Right kidney (tissue), 9 donors: ENCODE data around the gene NOL4.
"Not testable (repeated sequence)": the region's sequence is repeated elsewhere in the genome, so short reads cannot be mapped to it uniquely, and the experiment has no call there.

Experiments
- DNase-seq: peaks from one replicate; pipeline ENCODE4 v3.0.0-alpha.2; 2016
- long read RNA-seq, 8 donors: transcript quantifications; one replicate each; lab custom pipeline, GENCODE V29; 2026

The NOL4 gene
- long read RNA-seq, donor 1 = 0 reads
- long read RNA-seq, donor 2 = 0 reads
- long read RNA-seq, donor 3 = 0 reads
- long read RNA-seq, donor 4 = 0 reads
- long read RNA-seq, donor 5 = 0 reads
- long read RNA-seq, donor 6 = 0 reads
- long read RNA-seq, donor 7 = 0 reads
- long read RNA-seq, donor 8 = 0 reads

GRCh38 chr18:34224423-34225217, at the start of gene NOL4:
NOL4 (minus strand) TSS chr18:34224913; CDS start chr18:34223253, 1,660 bp downstream.
- peak; percentile 79 for DNase-seq

GRCh38 chr18:34266029-34266428, 41.3 kb upstream of the NOL4 start:
- DNase-seq = not testable (repeated sequence)

- DNase-seq = no peak
Observed at GRCh38 chr18:34261865-34262780, 37.4 kb upstream of the NOL4 start.

GRCh38 chr18:34258176-34258575, 33.5 kb upstream of the NOL4 start:
- no peak for DNase-seq

- no peak for DNase-seq
Observed at GRCh38 chr18:34251919-34252318, 27.2 kb upstream of the NOL4 start.

GRCh38 chr18:34248727-34249126, 24.0 kb upstream of the NOL4 start:
- no peak for DNase-seq

- DNase-seq = no peak
Observed at GRCh38 chr18:34242739-34243138, 18.0 kb upstream of the NOL4 start.

- not testable (repeated sequence) for DNase-seq
Observed at GRCh38 chr18:34233781-34234388, 9.2 kb upstream of the NOL4 start.

GRCh38 chr18:34225218-34225553, 473 bp upstream of the NOL4 start:
- DNase-seq = no peak

- DNase-seq = no peak
Observed at GRCh38 chr18:34223893-34224422, 755 bp downstream of the NOL4 start.

GRCh38 chr18:34223164-34223892, 1.4 kb downstream of the NOL4 start:
- no peak for DNase-seq

- peak; percentile 75 for DNase-seq
Observed at GRCh38 chr18:34222307-34223163, 2.2 kb downstream of the NOL4 start.

GRCh38 chr18:34221971-34222306, 2.8 kb downstream of the NOL4 start:
- DNase-seq = peak; percentile 55

GRCh38 chr18:34220081-34220815, 4.5 kb downstream of the NOL4 start:
- DNase-seq = no peak

- DNase-seq = no peak
Observed at GRCh38 chr18:34219651-34220050, 5.1 kb downstream of the NOL4 start.

GRCh38 chr18:34212511-34212910, 12.2 kb downstream of the NOL4 start:
- no peak for DNase-seq

- DNase-seq = no peak
Observed at GRCh38 chr18:34207344-34207851, 17.3 kb downstream of the NOL4 start.

GRCh38 chr18:34203866-34204265, 20.8 kb downstream of the NOL4 start:
- DNase-seq = no peak

GRCh38 chr18:34196256-34196655, 28.5 kb downstream of the NOL4 start:
- DNase-seq = no peak

- DNase-seq = no peak
Observed at GRCh38 chr18:34194239-34194638, 30.5 kb downstream of the NOL4 start.
